ENCODE measurements around the gene TKT. TPM values are rescaled to one million over a fixed set of nuclear protein-coding genes. Genes with fewer than 3 reads are reported as not detected.

The TKT gene
- total RNA-seq, result 120 TPM

GRCh38 chr3:53255775-53256703 is at the start of gene TKT:
TKT (minus strand) TSS chr3:53256022; CDS start chr3:53255942, 80 bp downstream.

Small RNA genes within 50 kb of the gene (small RNA-seq; reads per million reads assigned to genes)
- gene RF00019 (ENCODE audit: low replicate concordance), result not detected

Other genes with a start within 250 kb of the TKT start
- 31.9 TPM for gene SFMBT1, start 209.9 kb downstream of the TKT start, total RNA-seq
- gene RFT1, start 125.6 kb downstream of the TKT start, total RNA-seq, result 13.5 TPM
- 0.94 TPM for gene PRKCD, start 94.8 kb downstream of the TKT start, total RNA-seq
- 23.8 TPM for gene DCP1A, start 91.5 kb upstream of the TKT start, total RNA-seq
- 49.8 TPM for gene CACNA1D, start 238.6 kb upstream of the TKT start, total RNA-seq

All from parietal lobe (tissue), 2 donors.